Measurements from ENCODE around the gene ADAP1. TPM values are rescaled to one million over a fixed set of nuclear protein-coding genes. Genes with fewer than 3 reads are reported as not detected.
A peak's percentile ranks its signal among the peaks of the same experiment; 100 is the strongest.
"Not testable (repeated sequence)": the region's sequence is repeated elsewhere in the genome, so short reads cannot be mapped to it uniquely, and the experiment has no call there.

The ADAP1 gene
- polyA plus RNA-seq, 3 donors = 9.9 to 20.8 (median 15.4) TPM

DNA sequence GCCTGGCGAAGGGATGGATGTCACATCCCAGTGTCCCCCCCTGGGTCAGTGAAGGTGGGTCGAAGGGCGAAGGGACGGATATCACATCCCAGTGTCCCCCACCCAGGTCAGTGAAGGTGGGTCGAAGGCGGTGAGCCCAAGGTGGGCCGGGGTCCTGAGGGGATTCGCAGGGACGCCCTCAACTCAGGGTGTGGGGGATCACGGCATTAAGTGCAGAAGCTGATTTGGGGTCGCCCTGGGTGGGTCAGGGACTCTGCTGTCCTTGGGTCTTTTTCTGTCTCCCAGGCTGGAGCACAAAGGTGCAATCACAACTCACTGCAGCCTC, 21.9 kb downstream of the ADAP1 start:
- no peak for DNase-seq (ENCODE audit: extremely low read depth in 1 of 11, low read depth in 9 of 11, low spot score in 4 of 11)

DNA sequence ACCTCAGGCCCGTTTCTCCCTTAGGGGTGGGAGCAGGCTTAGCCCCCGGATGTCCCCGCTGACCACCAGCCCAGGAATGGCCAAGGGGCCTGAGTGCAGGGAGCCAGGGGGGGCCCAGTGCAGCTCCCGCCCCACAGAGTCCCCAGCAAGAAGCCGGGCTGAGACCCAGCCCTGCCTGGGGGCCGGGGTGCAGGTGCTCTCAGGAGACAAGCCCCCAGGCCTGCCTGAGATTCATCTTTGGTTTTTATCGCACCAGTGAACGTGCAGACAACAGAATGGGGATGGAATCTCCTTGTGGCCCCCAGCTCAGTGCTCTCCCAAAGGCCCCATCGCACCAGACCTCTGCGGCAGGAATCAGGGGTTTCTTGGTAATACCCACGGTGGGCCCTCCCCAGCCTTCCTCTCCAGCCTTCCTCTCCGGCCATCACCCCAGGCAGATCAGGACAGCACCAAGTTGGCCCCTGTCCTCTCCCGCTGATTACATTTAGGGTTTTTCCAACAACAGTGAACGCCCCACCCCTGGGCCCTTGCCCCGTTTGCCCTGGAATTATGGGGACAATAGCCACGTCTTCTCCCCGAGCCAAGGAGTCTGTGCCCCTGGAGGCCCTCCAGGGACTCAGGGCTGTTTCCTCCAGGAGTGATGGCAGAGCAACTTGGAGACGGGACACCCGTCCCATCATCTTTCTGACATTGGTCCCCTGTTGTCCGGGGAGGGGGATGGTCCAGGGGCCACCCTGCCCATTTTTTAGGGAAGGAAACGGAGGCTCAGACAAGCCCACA, 22.4 kb downstream of the ADAP1 start:
- no peak for DNase-seq (ENCODE audit: extremely low read depth in 1 of 11, low read depth in 9 of 11, low spot score in 4 of 11)

DNA sequence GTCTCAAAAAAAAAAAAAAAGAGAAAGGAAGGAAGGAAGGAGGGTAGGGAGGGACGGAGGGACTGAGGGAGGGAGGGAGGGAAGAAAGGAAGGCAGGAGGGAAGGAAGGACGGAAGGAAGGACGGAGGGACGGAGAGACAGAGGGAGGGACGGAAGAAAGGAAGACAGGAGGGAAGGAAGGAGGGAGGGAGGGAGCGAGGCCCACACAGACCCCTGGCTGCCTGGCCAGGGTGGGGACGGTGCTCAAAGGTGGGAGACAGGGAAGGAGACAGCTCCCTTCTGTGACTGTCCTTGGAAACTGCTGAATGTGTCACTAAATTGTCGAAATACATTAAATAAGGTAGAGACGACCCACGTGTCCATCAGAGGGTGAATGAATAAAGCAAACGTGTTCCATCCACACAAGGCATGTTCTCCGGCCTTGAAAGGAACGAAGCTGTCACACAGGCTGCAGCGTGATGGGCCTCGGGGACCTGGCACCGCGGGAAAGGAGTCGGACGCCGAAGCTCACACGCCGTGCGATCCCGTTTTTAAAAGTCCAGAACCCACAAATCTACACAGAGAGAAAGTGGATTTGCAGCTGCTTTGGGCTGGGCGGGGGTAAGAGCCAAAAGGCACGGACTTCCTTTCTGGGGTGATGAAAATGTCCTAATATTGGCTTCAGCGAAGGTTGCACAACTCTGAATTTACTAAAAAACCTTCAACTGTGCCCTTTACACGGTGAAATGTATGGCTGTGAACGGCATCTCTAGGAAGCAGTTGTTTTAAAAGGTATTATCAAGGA, 23.3 kb downstream of the ADAP1 start:
- no peak for DNase-seq (ENCODE audit: extremely low read depth in 1 of 11, low read depth in 9 of 11, low spot score in 4 of 11)

DNA sequence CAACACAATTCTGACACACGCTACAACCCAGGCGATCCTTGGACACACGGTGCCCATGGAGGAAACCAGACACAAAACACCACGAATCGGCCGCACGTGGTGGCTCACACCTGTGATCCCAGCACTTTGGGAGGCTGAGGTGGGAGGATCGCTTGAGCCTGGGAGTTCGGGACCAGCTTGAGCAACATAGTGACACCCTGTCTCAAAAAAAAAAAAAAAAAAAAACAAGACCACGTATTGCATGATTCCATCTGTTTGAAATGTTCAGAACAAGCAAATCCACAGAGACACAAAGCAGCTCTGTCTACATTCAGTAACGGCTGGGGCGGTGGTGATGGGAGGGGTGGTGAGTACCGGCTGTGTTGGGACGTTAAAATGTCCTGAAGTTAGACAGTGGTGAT, 25.2 kb downstream of the ADAP1 start:
- DNase-seq (ENCODE audit: extremely low read depth in 1 of 11, low read depth in 9 of 11, low spot score in 4 of 11) = no peak

DNA sequence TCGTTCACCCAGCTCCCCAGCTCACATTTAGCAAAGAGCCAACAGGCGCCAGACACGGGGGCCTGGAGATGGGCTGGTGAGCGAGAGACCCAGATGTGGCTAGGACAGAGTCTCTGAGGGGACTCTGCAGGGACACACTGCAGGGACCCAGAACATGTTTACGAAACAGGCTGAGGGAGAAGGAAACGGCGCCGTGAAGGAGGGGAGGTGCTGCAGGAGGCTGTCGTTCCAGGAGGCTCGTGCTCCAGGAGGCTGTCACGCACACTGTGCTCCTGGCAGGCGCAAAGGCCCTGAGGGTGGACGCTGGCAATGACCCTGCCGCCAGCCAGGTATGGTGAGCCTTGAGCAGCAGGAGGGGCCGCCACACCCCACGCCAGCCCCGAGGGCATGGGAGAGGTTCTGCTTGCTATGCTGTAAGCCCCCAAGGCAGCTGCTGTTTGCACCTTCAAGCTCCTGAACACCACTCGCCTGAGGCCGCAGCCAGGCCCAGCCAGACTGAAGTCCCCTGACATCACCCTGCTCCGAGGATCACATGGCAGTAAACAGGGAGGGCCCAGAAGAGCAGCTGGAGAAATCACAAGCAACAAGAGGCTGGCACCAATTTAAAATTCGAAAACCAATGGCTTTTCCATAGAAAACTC, 27.3 kb downstream of the ADAP1 start:
- no peak for DNase-seq (ENCODE audit: extremely low read depth in 1 of 11, low read depth in 9 of 11, low spot score in 4 of 11)

DNA sequence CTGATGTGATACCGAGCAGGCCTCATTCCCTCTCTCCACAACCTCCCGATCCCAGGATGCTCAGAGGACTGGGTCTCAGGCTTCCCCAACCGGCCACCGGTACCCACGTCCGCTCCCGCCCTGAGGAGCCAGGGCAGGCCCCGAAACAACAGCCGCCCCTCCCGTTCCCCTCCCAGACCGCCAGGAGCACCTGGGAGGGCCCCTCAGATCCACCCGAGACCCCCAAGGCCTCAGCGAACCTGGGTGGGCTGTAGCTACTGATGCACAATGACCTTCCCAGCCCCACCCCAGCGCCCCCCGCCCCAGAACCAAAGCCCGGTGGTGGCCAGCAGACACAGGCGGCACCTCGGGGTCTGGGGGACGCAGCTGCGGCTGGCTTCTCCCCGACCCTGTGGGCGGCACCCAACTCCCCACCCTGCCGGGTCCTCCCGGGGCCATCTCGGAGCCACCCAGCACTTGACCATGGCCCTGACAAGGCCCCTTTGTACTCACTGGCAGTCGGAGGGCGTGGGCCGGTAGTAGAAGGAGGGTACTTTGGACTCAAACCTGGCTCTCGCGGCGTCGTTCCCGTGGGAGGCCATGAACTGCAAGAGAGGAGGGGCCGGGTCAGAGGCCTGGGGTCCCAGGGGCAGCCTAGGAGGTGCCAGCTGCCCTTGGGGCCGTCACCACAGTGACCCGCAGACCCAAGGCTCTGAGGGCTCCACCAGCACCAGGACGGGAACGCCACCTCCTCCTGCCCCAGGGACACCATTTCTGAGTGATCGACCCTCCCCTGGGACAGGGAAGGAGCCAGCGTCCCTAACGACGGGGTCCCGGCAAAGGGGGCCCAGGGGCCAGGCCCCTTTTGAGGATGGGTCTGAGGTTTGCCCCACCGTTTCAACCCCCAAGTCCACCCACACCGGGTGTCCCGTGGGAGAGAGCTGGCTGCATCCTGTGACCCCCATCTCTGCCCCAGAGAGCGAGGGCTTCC, 28.1 kb downstream of the ADAP1 start:
- DNase-seq (ENCODE audit: extremely low read depth in 1 of 11, low read depth in 9 of 11, low spot score in 4 of 11) = no peak

DNA sequence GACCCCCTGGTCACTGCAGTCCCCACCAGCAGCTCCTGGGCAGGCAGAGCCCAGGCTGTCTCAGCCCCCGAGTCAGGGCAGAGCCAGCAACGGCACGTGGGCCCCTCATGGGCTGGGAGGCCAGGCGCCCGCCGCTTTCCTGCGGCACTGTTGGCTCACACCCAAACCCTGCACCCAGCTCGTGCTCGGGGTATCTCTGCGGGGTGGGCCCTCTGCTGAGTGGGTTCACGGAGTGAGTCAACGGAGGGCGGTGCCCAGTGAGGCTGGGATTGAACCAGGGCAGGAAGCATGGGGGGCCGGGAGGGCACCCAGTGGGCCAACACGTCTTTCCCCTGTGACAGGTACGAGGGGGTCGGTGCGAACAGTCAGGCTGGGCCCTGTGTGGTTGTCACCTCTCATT, 28.9 kb downstream of the ADAP1 start:
- DNase-seq (ENCODE audit: extremely low read depth in 1 of 11, low read depth in 9 of 11, low spot score in 4 of 11) = no peak

DNA sequence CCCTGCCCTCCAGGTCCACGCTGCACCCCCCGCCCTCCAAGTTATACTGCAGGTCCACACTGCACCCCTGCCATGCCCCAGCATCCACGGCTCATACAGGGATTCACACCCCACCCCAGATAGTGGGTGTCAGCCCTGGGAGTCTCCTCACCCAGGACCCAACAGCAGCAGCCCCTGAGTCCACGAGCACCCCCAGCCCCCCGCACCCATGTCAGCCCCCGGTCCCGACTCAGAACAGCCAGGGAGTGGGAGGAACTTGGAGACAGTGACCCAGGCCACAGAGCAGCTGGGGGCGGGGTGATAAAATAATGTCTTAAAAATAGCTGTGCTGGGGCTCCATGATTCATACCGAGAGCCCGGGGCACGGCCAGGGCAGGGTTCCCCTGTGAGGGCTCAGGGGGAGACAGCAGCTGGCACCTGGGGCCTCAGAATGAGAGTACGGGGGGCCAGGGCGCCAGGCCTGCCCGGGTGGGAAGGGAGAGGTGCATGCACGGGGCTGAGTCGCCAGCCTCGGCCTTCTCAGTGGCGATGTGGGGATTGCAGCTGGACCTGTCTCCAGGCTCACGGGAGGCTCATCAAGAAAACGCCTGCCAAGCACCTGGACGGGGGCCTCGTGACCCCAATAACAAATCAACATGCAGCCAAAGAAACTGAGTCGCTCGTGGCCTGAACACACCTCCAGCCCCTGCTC, 29.8 kb downstream of the ADAP1 start:
- DNase-seq (ENCODE audit: extremely low read depth in 1 of 11, low read depth in 9 of 11, low spot score in 4 of 11) = no peak

DNA sequence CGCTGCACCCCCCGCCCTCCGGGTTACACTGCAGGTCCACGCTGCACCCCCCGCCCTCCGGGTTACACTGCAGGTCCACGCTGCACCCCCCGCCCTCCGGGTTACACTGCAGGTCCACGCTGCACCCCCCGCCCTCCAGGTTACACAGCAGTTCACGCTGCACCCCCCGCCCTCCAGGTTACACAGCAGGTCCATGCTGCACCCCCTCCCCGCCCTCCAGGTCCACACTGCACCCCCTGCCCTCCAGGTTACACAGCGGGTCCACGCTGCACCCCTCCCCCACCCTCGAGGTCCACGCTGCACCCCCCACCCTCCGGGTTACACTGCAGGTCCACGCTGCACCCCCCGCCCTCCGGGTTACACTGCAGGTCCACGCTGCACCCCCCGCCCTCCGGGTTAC, 30.4 kb downstream of the ADAP1 start:
- not testable (repeated sequence) for DNase-seq (ENCODE audit: extremely low read depth in 1 of 11, low read depth in 9 of 11, low spot score in 4 of 11)

DNA sequence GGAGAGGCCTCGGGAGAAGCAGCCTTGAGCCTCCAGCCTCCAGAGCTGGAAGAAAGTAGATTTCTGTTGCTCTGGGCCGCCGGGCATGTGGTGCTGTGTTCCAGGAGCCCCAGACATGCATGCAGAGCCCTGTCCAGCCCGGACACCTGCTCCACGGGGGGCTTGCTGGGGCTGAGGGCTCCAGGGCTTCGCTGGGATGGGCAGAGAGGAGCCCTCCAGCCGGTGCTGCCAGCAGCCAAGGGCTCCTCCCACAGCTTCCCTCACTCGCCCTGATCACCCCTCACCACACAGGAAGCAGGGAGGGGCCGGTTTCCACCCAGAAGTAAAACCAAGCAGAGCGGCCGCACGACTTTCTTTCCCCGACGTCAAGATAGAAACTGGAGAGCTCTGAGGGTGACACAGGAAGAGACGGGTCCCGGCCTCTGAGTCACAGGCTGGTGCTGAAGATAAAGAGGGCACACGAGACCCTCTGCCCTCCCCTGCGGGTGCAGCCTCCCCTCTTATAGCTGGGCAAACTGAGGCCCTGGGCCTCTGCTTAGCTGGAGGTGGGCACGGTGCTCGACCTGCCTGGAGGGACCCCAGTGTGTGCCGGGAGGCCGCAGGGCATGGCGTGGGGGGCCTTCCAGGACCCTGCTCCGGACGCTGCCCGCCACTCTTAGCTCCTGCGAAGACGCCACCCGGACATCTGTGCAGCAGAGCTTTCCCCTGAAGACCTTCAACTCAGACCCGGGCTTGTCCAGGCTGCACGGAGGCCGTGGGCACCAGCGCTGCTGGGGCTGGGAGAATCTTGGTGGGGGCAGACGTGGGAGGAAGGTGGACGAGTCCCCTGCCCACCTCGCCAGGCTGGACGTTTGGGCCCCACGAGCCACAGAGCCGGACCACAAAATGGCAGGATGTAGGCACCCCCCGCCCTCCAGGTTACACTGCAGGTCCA, 31.1 kb downstream of the ADAP1 start:
- peak in 5 of 11 donors; percentile 42 to 59 (median 50) for DNase-seq (ENCODE audit: extremely low read depth in 1 of 11, low read depth in 9 of 11, low spot score in 4 of 11)

DNA sequence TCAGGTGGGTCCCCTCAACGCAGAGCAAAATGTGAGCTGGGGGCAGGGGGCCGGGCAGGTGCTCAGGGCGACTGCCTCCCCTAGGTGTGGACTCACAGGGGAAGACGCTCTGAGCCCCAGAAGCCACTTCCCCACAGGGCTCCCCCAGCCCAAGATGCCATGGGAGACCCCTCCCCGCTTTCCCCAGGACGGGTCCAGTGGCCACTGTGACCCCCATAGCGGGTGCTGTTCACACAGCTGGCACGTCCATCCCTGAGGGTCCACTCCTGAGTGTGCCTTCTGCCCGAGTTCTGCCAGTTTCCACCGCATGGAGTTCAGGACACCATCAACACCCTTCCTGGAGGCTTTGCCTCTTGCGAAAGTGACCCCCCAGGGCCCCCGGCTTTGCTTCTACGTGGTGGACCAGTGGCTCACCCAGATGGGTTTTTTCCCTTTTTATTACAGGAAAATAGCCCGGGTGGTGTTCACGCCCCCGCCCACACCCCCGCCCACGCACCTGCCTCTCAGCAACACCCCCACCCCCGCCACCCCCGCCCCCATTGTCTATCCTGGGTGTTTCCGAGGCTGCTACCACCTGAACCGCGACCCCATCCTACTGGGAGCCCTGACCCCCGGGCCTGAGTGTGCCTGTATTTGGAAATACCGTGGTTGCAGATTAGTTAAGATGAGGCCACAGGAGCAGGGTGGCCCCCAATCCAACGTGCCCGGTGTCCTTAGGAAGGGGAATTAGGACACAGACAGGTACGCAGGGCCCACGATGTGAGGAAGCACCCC, 32.0 kb downstream of the ADAP1 start:
- no peak for DNase-seq (ENCODE audit: extremely low read depth in 1 of 11, low read depth in 9 of 11, low spot score in 4 of 11)

DNA sequence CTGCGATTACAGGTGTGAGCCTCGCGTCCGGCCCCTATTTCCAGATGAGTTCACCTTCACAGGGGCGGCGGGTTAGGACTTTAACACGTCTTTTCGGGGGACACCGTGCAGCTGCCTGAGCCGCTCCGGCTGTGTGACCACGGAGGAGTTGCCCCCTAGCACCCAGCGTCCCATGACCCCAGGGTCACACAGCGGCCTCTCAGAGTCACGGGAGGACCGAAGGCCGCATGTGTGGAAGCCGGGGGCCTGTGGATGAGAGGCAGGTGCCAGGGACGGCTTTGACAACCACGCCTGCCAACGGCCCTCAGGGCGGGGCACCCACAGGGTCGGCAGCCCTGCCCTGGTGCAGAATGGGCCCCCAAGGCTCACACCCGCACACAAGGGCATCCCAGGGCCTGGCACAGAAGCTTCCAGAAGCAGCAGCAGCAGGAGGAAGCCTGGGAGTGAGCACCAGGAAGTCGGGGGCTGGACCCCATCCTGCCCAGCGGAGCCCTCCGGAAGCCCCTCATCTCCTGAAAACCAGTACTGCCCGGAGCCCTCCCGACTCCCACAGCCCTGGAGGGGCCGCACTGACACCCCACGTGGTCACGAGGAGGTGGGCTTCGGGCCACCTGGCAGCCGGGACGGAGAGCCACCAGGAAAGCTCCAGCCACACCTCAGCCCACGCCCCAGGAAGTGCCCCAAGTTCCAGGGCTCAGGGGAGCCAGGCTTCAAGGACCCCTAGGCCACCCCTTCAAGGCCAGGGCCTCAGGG, 32.7 kb downstream of the ADAP1 start:
- no peak for DNase-seq (ENCODE audit: extremely low read depth in 1 of 11, low read depth in 9 of 11, low spot score in 4 of 11)

DNA sequence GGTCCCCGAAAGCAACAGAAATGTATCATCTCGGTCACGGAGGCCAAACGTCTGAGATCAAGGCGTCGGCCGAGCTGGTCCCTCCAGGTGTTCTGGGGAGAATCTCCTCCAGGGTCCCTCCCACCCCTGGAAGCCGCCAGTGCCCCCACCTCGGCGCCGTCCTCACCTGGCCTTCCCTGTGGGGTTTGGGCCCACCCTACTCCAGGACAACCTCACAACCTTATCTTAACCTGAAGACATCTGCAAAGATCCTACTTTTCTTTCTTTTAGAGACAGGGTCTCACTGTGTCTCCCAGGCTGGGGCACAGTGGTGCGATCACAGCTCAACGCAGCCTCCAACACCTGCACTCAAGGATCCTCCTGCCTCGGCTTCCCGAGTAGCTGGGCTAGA, 33.4 kb downstream of the ADAP1 start:
- no peak for DNase-seq (ENCODE audit: extremely low read depth in 1 of 11, low read depth in 9 of 11, low spot score in 4 of 11)

DNA sequence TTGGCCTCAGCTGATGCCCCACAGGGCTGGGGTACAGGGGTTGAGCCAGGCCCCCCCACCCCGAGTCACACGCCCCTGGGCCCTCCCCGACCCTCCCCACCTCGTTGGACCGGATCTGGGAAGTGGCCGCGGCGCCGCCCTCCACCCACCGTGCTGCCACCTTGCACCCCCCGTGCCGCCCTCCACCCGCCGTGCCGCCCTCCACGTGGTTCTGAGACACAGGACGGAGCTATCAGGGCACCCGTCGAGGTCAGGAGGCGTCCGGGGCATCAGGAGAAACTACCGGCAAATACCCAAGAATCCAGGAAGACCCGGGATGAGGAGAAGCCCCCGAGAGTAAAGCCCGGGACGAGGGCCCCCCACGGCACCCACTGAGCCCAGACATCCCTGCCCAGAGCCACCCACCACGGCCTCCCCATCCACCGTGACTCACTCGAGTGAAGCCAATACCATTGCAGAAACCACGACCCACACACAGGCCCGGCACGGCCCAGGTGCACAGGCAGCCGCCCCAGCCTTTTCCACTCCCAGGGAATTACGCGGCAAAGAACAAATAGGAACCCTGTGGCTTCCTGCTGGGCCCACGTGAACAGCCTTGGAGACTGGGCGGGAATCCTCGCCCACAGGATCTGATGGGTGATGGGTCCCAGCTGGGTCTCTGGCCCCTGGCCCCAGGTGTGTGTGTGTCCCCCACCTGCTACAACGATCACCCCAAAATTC, 34.0 kb downstream of the ADAP1 start:
- DNase-seq (ENCODE audit: extremely low read depth in 1 of 11, low read depth in 9 of 11, low spot score in 4 of 11) = no peak

DNA sequence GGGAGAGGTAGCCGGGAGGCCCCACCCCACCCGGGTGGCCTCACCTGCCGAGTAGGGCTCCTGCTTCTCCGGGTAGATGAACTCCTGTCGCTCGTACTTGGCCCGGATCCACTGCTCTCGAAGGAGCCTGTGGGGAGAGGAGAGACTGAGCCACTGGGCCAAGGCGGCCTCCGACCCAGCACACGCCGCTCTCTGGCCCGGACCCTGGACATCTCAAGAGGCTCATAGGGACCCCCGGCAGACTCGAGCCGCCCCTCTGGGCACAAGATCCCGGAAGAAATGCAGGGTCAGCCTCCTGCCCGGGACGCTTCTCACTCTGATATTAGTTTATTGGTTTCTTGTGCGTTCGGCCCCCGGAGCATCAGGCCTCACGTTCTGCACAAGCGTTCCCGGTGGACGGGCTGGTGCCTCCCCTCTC, 34.5 kb downstream of the ADAP1 start:
- no peak for DNase-seq (ENCODE audit: extremely low read depth in 1 of 11, low read depth in 9 of 11, low spot score in 4 of 11)

DNA sequence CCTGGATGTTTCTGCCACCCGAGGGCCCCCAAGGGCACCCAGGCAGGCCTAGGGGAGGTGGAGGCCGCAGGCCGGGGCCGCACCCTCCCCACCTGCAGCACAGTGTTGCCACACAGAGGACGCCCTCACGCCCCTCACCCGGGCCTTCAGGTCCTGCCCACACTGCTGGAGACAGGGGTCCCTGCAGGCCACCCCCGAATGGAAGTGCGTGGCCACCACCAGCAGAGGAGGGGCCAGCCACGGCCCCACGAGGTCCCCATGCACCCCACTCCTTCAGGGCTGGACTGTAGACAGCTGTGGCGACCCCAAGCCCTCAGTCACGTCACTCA, 35.4 kb downstream of the ADAP1 start:
- no peak for DNase-seq (ENCODE audit: extremely low read depth in 1 of 11, low read depth in 9 of 11, low spot score in 4 of 11)
